HG03108 (cell line): Measurements from ENCODE around the gene BABAM1.
"Not testable (repeated sequence)": the region's sequence is repeated elsewhere in the genome, so short reads cannot be mapped to it uniquely, and the experiment has no call there.

Experiments used
- ATAC-seq: cut with Tn5 transposase; IDR thresholded peaks from one replicate; pipeline ENCODE4 v1.9.1; 2021; ENCODE audit warnings: moderate library complexity; ENCODE audit not compliant: unreplicated experiment

Gene BABAM1

GRCh38 chr19:17268754-17269153 is 1.5 kb downstream of the BABAM1 start:
- no peak for ATAC-seq

DNA sequence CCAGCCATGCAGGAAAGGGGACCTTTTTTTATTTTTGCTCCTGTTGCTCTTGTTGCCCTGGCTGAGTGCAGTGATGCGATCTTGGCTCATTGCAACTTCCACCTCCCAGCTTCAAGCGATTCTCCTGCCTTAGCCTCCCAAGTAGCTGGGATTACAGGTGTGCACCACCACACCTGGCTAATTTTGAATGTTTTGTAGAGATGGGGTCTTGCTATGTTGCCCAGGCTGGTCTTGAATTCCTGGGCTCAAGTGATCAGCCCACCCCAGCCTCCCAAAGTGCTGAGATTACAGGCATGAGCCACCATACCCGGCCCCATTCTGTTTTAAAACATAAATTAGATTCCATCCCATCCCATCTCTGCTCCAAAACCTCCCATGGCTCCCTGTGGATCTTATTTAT is 7.6 kb downstream of the BABAM1 start:
- not testable (repeated sequence) for ATAC-seq

- no peak for ATAC-seq
Measured at GRCh38 chr19:17275441-17276175, 8.4 kb downstream of the BABAM1 start.

- no peak for ATAC-seq
Measured at GRCh38 chr19:17279436-17279835, 12.2 kb downstream of the BABAM1 start.

GRCh38 chr19:17281391-17282304 is 14.4 kb downstream of the BABAM1 start, which contains the start of gene ANKLE1:
TSS of gene ANKLE1 (plus strand) at chr19:17281901. CDS start at chr19:17281921, 20 bp downstream.
- no peak for ATAC-seq

DNA sequence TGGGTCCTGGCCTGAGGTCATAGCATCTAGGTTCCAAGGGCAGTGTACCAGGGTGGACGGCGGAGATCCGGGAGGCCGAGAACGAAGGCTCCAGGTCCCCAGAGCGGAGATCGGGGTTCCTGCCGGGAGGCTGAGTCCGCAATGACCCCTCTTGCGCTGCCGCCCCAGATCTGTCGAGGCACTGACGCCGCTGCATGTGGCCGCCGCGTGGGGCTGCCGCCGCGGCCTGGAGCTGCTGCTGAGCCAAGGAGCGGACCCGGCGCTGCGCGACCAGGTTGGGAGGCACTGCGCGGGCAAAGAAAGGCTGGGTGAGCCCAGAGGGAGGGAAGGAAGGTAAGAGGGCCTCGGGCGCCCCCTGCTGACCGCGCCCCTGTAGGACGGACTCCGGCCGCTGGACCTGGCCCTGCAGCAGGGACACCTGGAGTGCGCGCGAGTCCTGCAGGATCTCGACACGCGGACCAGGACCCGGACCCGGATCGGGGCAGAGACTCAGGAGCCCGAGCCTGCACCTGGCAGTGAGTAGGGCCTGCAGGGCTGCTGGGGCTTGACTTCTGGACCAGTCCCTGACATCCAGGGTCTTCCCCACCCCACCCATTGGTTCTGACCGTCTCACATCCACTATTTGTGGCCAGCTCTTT is 15.4 kb downstream of the BABAM1 start:
- peak; percentile 62 for ATAC-seq

- no peak for ATAC-seq
Measured at GRCh38 chr19:17283504-17283996, 16.3 kb downstream of the BABAM1 start.

DNA sequence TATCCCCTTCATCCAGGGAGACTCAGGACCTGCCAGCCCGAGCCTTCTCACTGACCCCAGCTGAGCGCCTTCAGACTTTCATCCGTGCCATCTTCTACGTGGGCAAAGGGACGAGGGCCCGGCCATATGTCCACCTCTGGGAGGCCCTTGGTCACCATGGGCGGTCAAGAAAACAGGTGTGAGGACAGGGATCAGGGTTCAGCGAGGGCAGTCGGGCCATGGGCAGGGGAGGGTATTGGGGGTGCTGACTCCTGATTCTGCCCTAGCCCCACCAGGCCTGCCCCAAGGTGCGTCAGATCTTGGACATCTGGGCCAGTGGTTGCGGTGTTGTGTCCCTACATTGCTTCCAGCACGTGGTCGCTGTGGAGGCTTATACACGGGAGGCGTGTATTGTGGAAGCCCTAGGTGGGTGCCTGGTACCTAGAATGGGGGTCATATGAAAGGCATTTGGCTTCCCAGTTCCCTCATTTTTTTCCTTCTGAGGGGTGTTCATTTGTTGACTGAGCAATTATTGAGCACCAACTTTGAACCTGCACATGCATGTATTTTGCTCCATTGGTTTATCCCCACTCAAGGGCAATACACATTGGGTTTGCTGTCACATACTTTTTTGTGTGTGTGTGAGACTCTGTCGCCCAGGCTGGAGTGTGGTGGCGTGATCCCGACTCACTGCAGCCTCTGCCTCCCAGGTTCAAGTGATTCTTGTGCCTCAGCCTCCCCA is 18.3 kb downstream of the BABAM1 start:
- ATAC-seq = no peak

GRCh38 chr19:17286263-17286662 is 19.0 kb downstream of the BABAM1 start:
- ATAC-seq = no peak

GRCh38 chr19:17286752-17287151 is 19.5 kb downstream of the BABAM1 start:
- no peak for ATAC-seq

DNA sequence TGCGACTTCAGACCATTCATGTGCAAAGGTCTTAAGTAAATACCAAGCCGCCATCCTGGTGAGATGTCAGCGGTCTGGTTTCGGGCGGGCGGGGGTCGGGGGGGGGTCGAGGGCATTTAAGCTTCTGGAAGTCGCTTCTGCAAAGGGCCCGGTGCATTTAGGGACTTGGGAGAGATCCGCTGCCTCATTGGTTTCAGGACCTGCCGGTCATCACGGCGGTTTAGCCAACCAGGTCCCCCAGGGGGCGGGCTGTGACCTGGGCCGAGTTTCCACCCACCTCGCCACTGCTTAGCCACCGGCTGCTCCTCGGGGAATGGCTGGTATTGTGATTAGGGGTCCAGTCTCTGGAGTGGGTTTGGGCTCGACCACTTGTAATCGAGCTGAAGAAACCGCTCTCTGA is 22.2 kb downstream of the BABAM1 start:
- no peak for ATAC-seq

- ATAC-seq = peak; percentile 81
Measured at GRCh38 chr19:17292301-17293074, 25.2 kb downstream of the BABAM1 start.

GRCh38 chr19:17293605-17294004 is 26.4 kb downstream of the BABAM1 start:
- ATAC-seq = no peak

DNA sequence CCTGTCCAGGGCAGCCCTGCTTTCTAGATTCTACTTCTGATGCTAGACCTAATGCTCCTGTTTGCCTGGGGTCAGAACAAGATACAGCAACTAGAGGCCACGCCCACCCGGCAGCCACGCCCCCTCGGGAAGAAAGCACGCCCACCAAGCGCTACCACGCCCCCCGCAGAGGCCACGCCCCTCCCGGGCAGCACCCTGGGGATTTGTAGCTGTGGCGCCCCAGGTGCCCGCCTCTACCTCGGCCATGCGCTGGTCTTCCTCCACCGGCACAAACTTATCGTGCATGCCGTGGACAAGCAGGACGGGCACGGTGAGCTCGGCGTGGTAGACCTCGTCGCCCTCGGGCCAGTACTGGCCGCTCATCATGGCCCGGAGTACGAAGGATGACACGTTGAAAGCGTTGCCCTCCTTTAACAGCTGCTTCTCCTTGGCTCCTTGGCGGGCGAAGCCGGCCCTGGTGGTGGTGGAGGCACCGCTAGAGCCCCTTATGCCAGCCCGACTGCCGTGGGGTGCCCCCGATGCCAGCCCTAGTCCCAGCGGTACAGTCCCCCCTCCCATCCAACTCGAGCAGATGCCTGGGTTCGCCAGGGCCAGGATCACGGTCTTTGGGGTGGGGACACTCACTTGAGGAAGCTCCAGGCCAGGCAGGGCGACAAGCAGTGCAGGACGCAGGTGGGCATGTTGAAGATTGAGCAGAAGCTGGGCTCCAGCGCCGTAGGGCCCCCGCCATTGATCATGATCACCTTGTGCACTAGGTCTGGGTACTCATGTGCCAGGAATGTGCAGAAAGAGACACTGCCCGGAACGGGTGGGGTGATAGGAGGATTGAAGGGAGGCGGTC is 27.0 kb downstream of the BABAM1 start:
- ATAC-seq = no peak

- ATAC-seq = not testable (repeated sequence)
Measured at GRCh38 chr19:17295551-17295950, 28.3 kb downstream of the BABAM1 start.

GRCh38 chr19:17296273-17296672 is 29.0 kb downstream of the BABAM1 start:
- no peak for ATAC-seq

- no peak for ATAC-seq
Measured at GRCh38 chr19:17296976-17297375, 29.7 kb downstream of the BABAM1 start.

- ATAC-seq = no peak
Measured at GRCh38 chr19:17300992-17301619, 33.9 kb downstream of the BABAM1 start.
